Central memory CD8-positive, alpha-beta T cell (primary cell): ENCODE results near the gene C16orf54.
"Not testable (repeated sequence)": the region's sequence is repeated elsewhere in the genome, so short reads cannot be mapped to it uniquely, and the experiment has no call there.

ENCODE experiments used
- ATAC-seq: fragments of 150-1000 bp; cut with Tn5 transposase; replicated peaks from 2 replicates; pipeline ENCODE4 v1.10.0; 2022; ENCODE audit warnings: mild to moderate bottlenecking, moderate FRiP score, moderate number of reproducible peaks; ENCODE audit not compliant: poor library complexity, severe bottlenecking; ENCODE audit errors: extremely low read depth
- DNase-seq, 2 donors: peaks; one replicate each; pipeline ENCODE4 v3.0.0; 2021; ENCODE audit warnings: low spot score in 2 of 2
- H3K27ac Mint-ChIP-seq: one replicate; pipeline ENCODE4 v1.8.0; 2022; ENCODE audit warnings: low read depth, mild to moderate bottlenecking, moderate library complexity, mixed read lengths
- H3K27me3 Mint-ChIP-seq: one replicate; pipeline ENCODE4 v1.8.0; 2022; ENCODE audit warnings: mixed read lengths
- H3K36me3 Mint-ChIP-seq: one replicate; pipeline ENCODE4 v1.8.0; 2022; ENCODE audit warnings: mild to moderate bottlenecking, moderate library complexity, mixed read lengths; ENCODE audit not compliant: insufficient read depth
- H3K4me1 Mint-ChIP-seq: one replicate; pipeline ENCODE4 v1.8.0; 2022; ENCODE audit warnings: mixed read lengths
- H3K4me3 Mint-ChIP-seq: one replicate; pipeline ENCODE4 v1.8.0; 2022; ENCODE audit warnings: mild to moderate bottlenecking, moderate library complexity, mixed read lengths
- H3K9me3 Mint-ChIP-seq: one replicate; pipeline ENCODE4 v1.8.0; 2022; ENCODE audit warnings: mixed read lengths

The C16orf54 gene

GRCh38 chr16:29695675-29696074 is 50.1 kb downstream of the C16orf54 start:
- ATAC-seq, DNase-seq, H3K27ac Mint-ChIP-seq, H3K4me3 Mint-ChIP-seq, H3K27me3 Mint-ChIP-seq, H3K4me1 Mint-ChIP-seq, H3K9me3 Mint-ChIP-seq: not testable (repeated sequence)
- H3K36me3 Mint-ChIP-seq: peaks cover 13% of the 10 kb centered on the region

- Mint-ChIP-seq H3K9me3 (no peaks in the 10 kb centered on the region), H3K27ac (no peak overlapping the region), H3K27me3 (no peaks in the 10 kb centered on the region), H3K4me1 (peaks cover 6% of the 10 kb centered on the region), H3K4me3 (no peak overlapping the region), H3K36me3 (peaks cover 10% of the 10 kb centered on the region)
- ATAC-seq: no peak
- no peak for DNase-seq
These were observed 51.2 kb downstream of the C16orf54 start for GRCh38 chr16:29694384-29695195.

GRCh38 chr16:29692606-29693005 is 53.2 kb downstream of the C16orf54 start:
- not testable (repeated sequence) for H3K27ac Mint-ChIP-seq, H3K4me3 Mint-ChIP-seq, ATAC-seq, H3K9me3 Mint-ChIP-seq, DNase-seq, H3K27me3 Mint-ChIP-seq, H3K4me1 Mint-ChIP-seq
- peaks cover 10% of the 10 kb centered on the region for H3K36me3 Mint-ChIP-seq
